Measurements from ENCODE around the gene CACNA1B. TPM values are rescaled to one million over a fixed set of nuclear protein-coding genes. Genes with fewer than 3 reads are reported as not detected.

The CACNA1B gene
- total RNA-seq, 1 donor from 2014 or later = 3.1 TPM

GRCh38 chr9:138101444-138102234, 224.1 kb downstream of the CACNA1B start:
- TF ChIP-seq CTCF (conservative IDR thresholded peaks at IDR 0.05) = no peak
- H3K9me3 Mint-ChIP-seq = peaks cover under 1% of the 10 kb centered on the region
- no peaks in the 10 kb centered on the region for H3K27me3 Mint-ChIP-seq (ENCODE audit: low read depth)
- no peaks in the 10 kb centered on the region for H3K36me3 Mint-ChIP-seq (ENCODE audit: low read depth)
- H3K4me1 Mint-ChIP-seq = peaks cover 4% of the 10 kb centered on the region
- no peak for DNase-seq (ENCODE audit: low read depth, low spot score)
- H3K4me3 Mint-ChIP-seq = no peak overlapping the region
- H3K27ac Mint-ChIP-seq (ENCODE audit: unreplicated experiment) = no peak overlapping the region

GRCh38 chr9:138102246-138103051, 224.9 kb downstream of the CACNA1B start:
- Mint-ChIP-seq H3K9me3 (no peaks in the 10 kb centered on the region), H3K36me3 (ENCODE audit: low read depth) (no peaks in the 10 kb centered on the region), H3K4me1 (peaks cover 4% of the 10 kb centered on the region), H3K4me3 (no peak overlapping the region), H3K27me3 (ENCODE audit: low read depth) (no peaks in the 10 kb centered on the region), H3K27ac (ENCODE audit: unreplicated experiment) (peak overlapping the region; percentile 75)
- no peak for TF ChIP-seq CTCF (conservative IDR thresholded peaks at IDR 0.05)
- DNase-seq (ENCODE audit: low read depth, low spot score) = no peak

GRCh38 chr9:138103111-138103848, 225.7 kb downstream of the CACNA1B start:
- no peak for DNase-seq (ENCODE audit: low read depth, low spot score)
- H3K9me3 Mint-ChIP-seq = no peaks in the 10 kb centered on the region
- no peak for TF ChIP-seq CTCF (conservative IDR thresholded peaks at IDR 0.05)
- no peaks in the 10 kb centered on the region for H3K36me3 Mint-ChIP-seq (ENCODE audit: low read depth)
- no peak overlapping the region for H3K4me3 Mint-ChIP-seq
- peak overlapping the region; percentile 75 for H3K27ac Mint-ChIP-seq (ENCODE audit: unreplicated experiment)
- H3K4me1 Mint-ChIP-seq = peaks cover 4% of the 10 kb centered on the region
- no peaks in the 10 kb centered on the region for H3K27me3 Mint-ChIP-seq (ENCODE audit: low read depth)

GRCh38 chr9:138103849-138104206, 226.2 kb downstream of the CACNA1B start:
- peaks cover 4% of the 10 kb centered on the region for H3K4me1 Mint-ChIP-seq
- no peak overlapping the region for H3K4me3 Mint-ChIP-seq
- DNase-seq (ENCODE audit: low read depth, low spot score) = no peak
- no peak for TF ChIP-seq CTCF (conservative IDR thresholded peaks at IDR 0.05)
- no peaks in the 10 kb centered on the region for H3K36me3 Mint-ChIP-seq (ENCODE audit: low read depth)
- no peaks in the 10 kb centered on the region for H3K27me3 Mint-ChIP-seq (ENCODE audit: low read depth)
- H3K9me3 Mint-ChIP-seq = no peaks in the 10 kb centered on the region
- H3K27ac Mint-ChIP-seq (ENCODE audit: unreplicated experiment) = no peak overlapping the region

- Mint-ChIP-seq H3K9me3 (no peaks in the 10 kb centered on the region), H3K4me1 (peaks cover 4% of the 10 kb centered on the region), H3K27ac (ENCODE audit: unreplicated experiment) (no peak overlapping the region), H3K27me3 (ENCODE audit: low read depth) (no peaks in the 10 kb centered on the region), H3K36me3 (ENCODE audit: low read depth) (no peaks in the 10 kb centered on the region), H3K4me3 (no peak overlapping the region)
- no peak for TF ChIP-seq CTCF (conservative IDR thresholded peaks at IDR 0.05)
- DNase-seq (ENCODE audit: low read depth, low spot score) = no peak
These were observed 226.9 kb downstream of the CACNA1B start for GRCh38 chr9:138104251-138105122.

Data from neural crest cell (in vitro differentiated cells).